Mesenchymal stem cell (in vitro differentiated cells and primary cell): ENCODE results near the gene LYAR.

ENCODE experiments used
- DNase-seq: peaks from one replicate; pipeline ENCODE4 v3.0.0-alpha.2; 2013
- H2AFZ ChIP-seq: one replicate; pipeline ENCODE4 v1.6.1; 2013; ENCODE audit warnings: low read depth, mild to moderate bottlenecking, control low read depth, inconsistent platforms, low read length, moderate library complexity
- H2AK5ac ChIP-seq: 2 replicates; pipeline ENCODE4 v1.6.1; 2013; ENCODE audit warnings: low read length, moderate library complexity, mild to moderate bottlenecking, inconsistent platforms; ENCODE audit not compliant: severe bottlenecking
- H2BK120ac ChIP-seq: one replicate; pipeline ENCODE4 v1.6.1; 2013; ENCODE audit warnings: low read depth, mild to moderate bottlenecking, inconsistent platforms, low read length, moderate library complexity
- H2BK12ac ChIP-seq, 2 experiments: one replicate each; pipeline ENCODE4 v1.6.1; 2013; ENCODE audit warnings: inconsistent platforms in 2 of 2, low read length in 2 of 2, mild to moderate bottlenecking in 2 of 2, moderate library complexity in 2 of 2, control low read depth in 1 of 2
- H2BK15ac ChIP-seq: one replicate; pipeline ENCODE4 v1.6.1; 2013; ENCODE audit warnings: mild to moderate bottlenecking, low read depth, inconsistent platforms; ENCODE audit not compliant: poor library complexity, severe bottlenecking
- H2BK5ac ChIP-seq: 2 replicates; pipeline ENCODE4 v1.6.1; 2013; ENCODE audit warnings: low read depth, mild to moderate bottlenecking, low read length, control low read depth, inconsistent platforms; ENCODE audit not compliant: poor library complexity, severe bottlenecking
- H3K14ac ChIP-seq, 2 experiments: one replicate each; pipeline ENCODE4 v1.6.1; 2013; ENCODE audit warnings: inconsistent platforms in 2 of 2, low read length in 2 of 2, control low read depth in 1 of 2, mild to moderate bottlenecking in 1 of 2, moderate library complexity in 1 of 2
- H3K18ac ChIP-seq, 2 experiments: one replicate each; pipeline ENCODE4 v1.6.1; 2013; ENCODE audit warnings: inconsistent platforms in 2 of 2, low read length in 2 of 2, control low read depth in 1 of 2, low read depth in 1 of 2, mild to moderate bottlenecking in 1 of 2
- H3K23ac ChIP-seq, 2 experiments: one replicate each; pipeline ENCODE4 v1.6.1; 2013; ENCODE audit warnings: inconsistent platforms in 2 of 2, low read length in 2 of 2, mild to moderate bottlenecking in 2 of 2, moderate library complexity in 2 of 2, control low read depth in 1 of 2
- H3K27ac ChIP-seq: 2 replicates; pipeline ENCODE4 v1.5.1; 2013; ENCODE audit warnings: mild to moderate bottlenecking, moderate library complexity, low read length, control low read depth, inconsistent platforms; ENCODE audit not compliant: poor library complexity, severe bottlenecking
- H3K27me3 ChIP-seq, 2 experiments: 2 replicates each; pipeline versions ENCODE4 v1.6.1 to v1.7.0; 2013; ENCODE audit warnings: low read length in 2 of 2, mild to moderate bottlenecking in 2 of 2, moderate library complexity in 2 of 2, control low read depth in 1 of 2, inconsistent platforms in 1 of 2; ENCODE audit not compliant: control insufficient read depth in 1 of 2, insufficient read depth in 1 of 2
- H3K36me3 ChIP-seq, 2 experiments: 2 replicates each; pipeline versions ENCODE4 v1.6.1 to v1.7.0; 2013; ENCODE audit warnings: low read length in 2 of 2, control low read depth in 1 of 2, inconsistent platforms in 1 of 2, low read depth in 1 of 2, mild to moderate bottlenecking in 1 of 2; ENCODE audit not compliant: insufficient read depth in 2 of 2, control insufficient read depth in 1 of 2
- H3K4ac ChIP-seq, 2 experiments: one replicate each; pipeline ENCODE4 v1.6.1; 2013; ENCODE audit warnings: inconsistent platforms in 2 of 2, low read length in 2 of 2, mild to moderate bottlenecking in 2 of 2, moderate library complexity in 2 of 2, control low read depth in 1 of 2, low read depth in 1 of 2
- H3K4me1 ChIP-seq: 2 replicates; pipeline ENCODE4 v1.6.1; 2013; ENCODE audit warnings: low read depth, low read length, control low read depth; ENCODE audit not compliant: control insufficient read depth, insufficient read depth
- H3K4me2 ChIP-seq: 2 replicates; pipeline ENCODE4 v1.6.1; 2013; ENCODE audit warnings: low read length, mild to moderate bottlenecking, inconsistent platforms; ENCODE audit not compliant: poor library complexity, severe bottlenecking
- H3K4me3 ChIP-seq, 2 experiments: 2 replicates each; pipeline versions ENCODE4 v1.5.1 to v1.7.0; 2013; ENCODE audit warnings: low read length in 2 of 2, mild to moderate bottlenecking in 2 of 2, control low read depth in 1 of 2, low read depth in 1 of 2; ENCODE audit not compliant: insufficient read depth in 1 of 2
- H3K79me1 ChIP-seq: replicated peaks from 2 replicates; pipeline ENCODE4 v1.6.1; 2013; ENCODE audit warnings: mild to moderate bottlenecking, control low read depth, low read length, inconsistent platforms; ENCODE audit not compliant: poor library complexity, severe bottlenecking
- H3K9ac ChIP-seq: 2 replicates; pipeline ENCODE4 v1.7.0; 2013; ENCODE audit warnings: mild to moderate bottlenecking, low read length, moderate library complexity
- H3K9me3 ChIP-seq: 2 replicates; pipeline ENCODE4 v1.7.0; 2013; ENCODE audit warnings: mild to moderate bottlenecking, low read length; ENCODE audit not compliant: control insufficient read depth
- H4K8ac ChIP-seq: one replicate; pipeline ENCODE4 v1.6.1; 2013; ENCODE audit warnings: inconsistent platforms, mild to moderate bottlenecking, low read length, moderate library complexity
- H4K91ac ChIP-seq: one replicate; pipeline ENCODE4 v1.6.1; 2013; ENCODE audit warnings: mild to moderate bottlenecking, low read length, inconsistent platforms
- WGBS: methylation state at CpG from one replicate; pipeline ENCODE4 v1.1.7; 2013; ENCODE audit warnings: mixed read lengths; 5-methylcytosine and 5-hydroxymethylcytosine counted together

Gene LYAR

DNA sequence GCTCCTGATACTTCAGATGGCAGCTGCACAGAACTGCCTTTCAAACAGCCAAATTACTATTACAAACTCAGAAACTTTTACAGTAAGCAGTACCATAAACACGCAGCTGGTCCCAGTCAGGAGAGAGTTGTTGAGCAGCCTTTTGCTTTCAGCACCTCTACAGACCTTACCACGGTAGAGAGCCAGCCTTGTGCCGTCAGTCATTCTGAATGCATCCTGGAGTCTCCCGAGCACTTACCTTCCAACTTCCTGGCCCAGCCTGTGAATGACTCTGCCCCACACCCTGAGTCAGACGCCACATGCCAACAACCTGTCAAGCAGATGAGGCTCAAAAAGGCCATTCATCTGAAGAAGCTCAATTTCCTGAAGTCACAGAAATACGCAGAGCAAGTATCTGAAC is 12.5 kb upstream of the LYAR start:
- no peak overlapping the region for H2BK12ac ChIP-seq
- no peak overlapping the region for H2BK5ac ChIP-seq
- H3K4me3 ChIP-seq: no peak overlapping the region
- WGBS: 64% methylated on average over 6 of the region's 6 CpGs
- DNase-seq: no peak
- H3K4me1 ChIP-seq: peaks cover 1% of the 10 kb centered on the region
- H3K4me2 ChIP-seq: no peak overlapping the region
- H2AFZ ChIP-seq: no peak overlapping the region
- peaks cover 26 to 61% of the 10 kb centered on the region in 2 experiments for H3K36me3 ChIP-seq
- H3K9me3 ChIP-seq: no peaks in the 10 kb centered on the region
- H4K8ac ChIP-seq: no peak overlapping the region
- peaks cover 35% of the 10 kb centered on the region for H3K79me1 ChIP-seq
- H4K91ac ChIP-seq: no peak overlapping the region
- H2BK120ac ChIP-seq: no peak overlapping the region
- H3K4ac ChIP-seq: no peak overlapping the region
- no peak overlapping the region for H3K23ac ChIP-seq
- H3K27ac ChIP-seq: no peak overlapping the region
- H3K27me3 ChIP-seq: no peaks in the 10 kb centered on the region
- H2BK15ac ChIP-seq: no peak overlapping the region
- no peak overlapping the region for H2AK5ac ChIP-seq
- H3K9ac ChIP-seq: no peak overlapping the region
- no peak overlapping the region for H3K18ac ChIP-seq
- no peak overlapping the region for H3K14ac ChIP-seq

- no peak overlapping the region for H3K23ac ChIP-seq
- H4K91ac ChIP-seq: no peak overlapping the region
- no peak overlapping the region for H2BK120ac ChIP-seq
- H2BK5ac ChIP-seq: no peak overlapping the region
- H2BK12ac ChIP-seq: no peak overlapping the region
- peaks cover 1% of the 10 kb centered on the region for H3K4me1 ChIP-seq
- WGBS: 95% methylated on average over 5 of the region's 5 CpGs
- H3K14ac ChIP-seq: no peak overlapping the region
- no peak overlapping the region for H2AK5ac ChIP-seq
- H3K18ac ChIP-seq: no peak overlapping the region
- no peak overlapping the region for H2AFZ ChIP-seq
- peaks cover 22 to 57% of the 10 kb centered on the region in 2 experiments for H3K36me3 ChIP-seq
- no peak for DNase-seq
- no peak overlapping the region for H3K27ac ChIP-seq
- peaks cover 33% of the 10 kb centered on the region for H3K79me1 ChIP-seq
- no peaks in the 10 kb centered on the region for H3K9me3 ChIP-seq
- no peak overlapping the region for H3K4me3 ChIP-seq
- no peak overlapping the region for H4K8ac ChIP-seq
- no peak overlapping the region for H3K9ac ChIP-seq
- no peaks in the 10 kb centered on the region for H3K27me3 ChIP-seq
- H3K4ac ChIP-seq: no peak overlapping the region
- no peak overlapping the region for H2BK15ac ChIP-seq
- H3K4me2 ChIP-seq: no peak overlapping the region
Observed at GRCh38 chr4:4302001-4302400, 12.0 kb upstream of the LYAR start.

- Histone ChIP-seq H3K4me3 (no peak overlapping the region), H3K36me3 (peaks cover 14 to 38% of the 10 kb centered on the region in 2 experiments), H4K8ac (no peak overlapping the region), H3K23ac (no peak overlapping the region), H3K9ac (no peak overlapping the region), H3K9me3 (no peaks in the 10 kb centered on the region), H3K79me1 (peaks cover 40% of the 10 kb centered on the region), H3K18ac (no peak overlapping the region), H3K4ac (no peak overlapping the region), H3K4me2 (no peak overlapping the region), H2BK15ac (no peak overlapping the region), H3K27ac (no peak overlapping the region), H3K27me3 (no peaks in the 10 kb centered on the region), H2BK5ac (no peak overlapping the region), H2BK12ac (no peak overlapping the region), H4K91ac (no peak overlapping the region), H3K4me1 (peaks cover 1% of the 10 kb centered on the region), H2AFZ (no peak overlapping the region), H2AK5ac (no peak overlapping the region), H2BK120ac (no peak overlapping the region), H3K14ac (no peak overlapping the region)
- DNase-seq: no peak
- 88% methylated on average over 1 of the region's 3 CpGs for WGBS
Observed at GRCh38 chr4:4299006-4299405, 9.1 kb upstream of the LYAR start.

- Histone ChIP-seq H3K18ac (no peak overlapping the region), H3K4me3 (no peak overlapping the region), H2BK15ac (no peak overlapping the region), H3K79me1 (peaks cover 49% of the 10 kb centered on the region), H4K8ac (no peak overlapping the region), H3K4me1 (peaks cover 1% of the 10 kb centered on the region), H3K4me2 (no peak overlapping the region), H4K91ac (no peak overlapping the region), H3K4ac (no peak overlapping the region), H2BK12ac (no peak overlapping the region), H2BK5ac (no peak overlapping the region), H2AFZ (no peak overlapping the region), H2BK120ac (no peak overlapping the region), H3K14ac (no peak overlapping the region), H3K36me3 (peaks cover 4 to 25% of the 10 kb centered on the region in 2 experiments), H3K9me3 (no peaks in the 10 kb centered on the region), H3K23ac (no peak overlapping the region), H3K27me3 (no peaks in the 10 kb centered on the region), H2AK5ac (no peak overlapping the region), H3K9ac (no peak overlapping the region), H3K27ac (no peak overlapping the region)
- DNase-seq: no peak
- WGBS: 96% methylated on average over 5 of the region's 5 CpGs
Observed at GRCh38 chr4:4296283-4296846, 6.4 kb upstream of the LYAR start.
